Trophoblast cell (in vitro differentiated cells and primary cell): ENCODE measurements around the gene NUDT3.
A peak's percentile ranks its signal among the peaks of the same experiment; 100 is the strongest.
"Not testable (repeated sequence)": the region's sequence is repeated elsewhere in the genome, so short reads cannot be mapped to it uniquely, and the experiment has no call there.

Experiments used
- DNase-seq, 2 donors: peaks; one replicate each; pipeline ENCODE4 v3.0.0-alpha.2; 2016
- H2AFZ ChIP-seq: 2 replicates; pipeline ENCODE4 v1.6.1; 2013; ENCODE audit warnings: low read length, moderate library complexity, mild to moderate bottlenecking; ENCODE audit not compliant: insufficient read depth, poor library complexity
- H2AK5ac ChIP-seq: 2 replicates; pipeline ENCODE4 v1.6.1; 2013; ENCODE audit warnings: mild to moderate bottlenecking, low read length
- H2BK120ac ChIP-seq: 2 replicates; pipeline ENCODE4 v1.6.1; 2013; ENCODE audit warnings: low read length, mild to moderate bottlenecking, moderate library complexity; ENCODE audit not compliant: insufficient read depth, poor library complexity
- H2BK12ac ChIP-seq: 2 replicates; pipeline ENCODE4 v1.6.1; 2013; ENCODE audit warnings: mild to moderate bottlenecking, low read length, moderate library complexity
- H2BK5ac ChIP-seq: 2 replicates; pipeline ENCODE4 v1.6.1; 2013; ENCODE audit warnings: low read length, low read depth, moderate library complexity, mild to moderate bottlenecking; ENCODE audit not compliant: poor library complexity
- H3K14ac ChIP-seq: 2 replicates; pipeline ENCODE4 v1.6.1; 2013; ENCODE audit warnings: mild to moderate bottlenecking, low read length
- H3K18ac ChIP-seq: 2 replicates; pipeline ENCODE4 v1.6.1; 2013; ENCODE audit warnings: mild to moderate bottlenecking, low read length
- H3K23ac ChIP-seq: 2 replicates; pipeline ENCODE4 v1.6.1; 2013; ENCODE audit warnings: low read length
- H3K27ac ChIP-seq: 2 replicates; pipeline ENCODE4 v1.5.1; 2013; ENCODE audit warnings: low read depth, mild to moderate bottlenecking, inconsistent platforms, low read length, moderate library complexity
- H3K27me3 ChIP-seq: 2 replicates; pipeline ENCODE4 v1.6.1; 2013; ENCODE audit warnings: inconsistent platforms, mild to moderate bottlenecking, low read length, moderate library complexity; ENCODE audit not compliant: insufficient read depth
- H3K36me3 ChIP-seq, 2 experiments: 1 replicate in 1 of 2; 2 replicates in 1 of 2; pipeline ENCODE4 v1.6.1; 2013; ENCODE audit warnings: low read length in 2 of 2, mild to moderate bottlenecking in 2 of 2, moderate library complexity in 1 of 2; ENCODE audit not compliant: insufficient read depth in 2 of 2, control insufficient read depth in 1 of 2
- H3K4ac ChIP-seq: 2 replicates; pipeline ENCODE4 v1.6.1; 2013; ENCODE audit warnings: low read depth, mild to moderate bottlenecking, low read length, moderate library complexity
- H3K4me1 ChIP-seq, 2 experiments: 1 replicate in 1 of 2; 2 replicates in 1 of 2; pipeline ENCODE4 v1.6.1; 2013; ENCODE audit warnings: low read length in 2 of 2, mild to moderate bottlenecking in 2 of 2, moderate library complexity in 1 of 2; ENCODE audit not compliant: insufficient read depth in 2 of 2, control insufficient read depth in 1 of 2
- H3K4me2 ChIP-seq: 2 replicates; pipeline ENCODE4 v1.6.1; 2013; ENCODE audit warnings: inconsistent platforms, mild to moderate bottlenecking, low read length, moderate library complexity
- H3K4me3 ChIP-seq: 2 replicates; pipeline ENCODE4 v1.5.1; 2013; ENCODE audit warnings: mild to moderate bottlenecking, low read depth, low read length, inconsistent platforms
- H3K79me1 ChIP-seq: one replicate; pipeline ENCODE4 v1.6.1; 2013; ENCODE audit warnings: low read length
- H3K79me2 ChIP-seq: 2 replicates; pipeline ENCODE4 v1.6.1; 2013; ENCODE audit warnings: low read length, mild to moderate bottlenecking; ENCODE audit not compliant: control insufficient read depth, insufficient read depth, poor library complexity
- H3K9ac ChIP-seq: 2 replicates; pipeline ENCODE4 v1.6.1; 2013; ENCODE audit warnings: mild to moderate bottlenecking, low read length
- H3K9me3 ChIP-seq: 2 replicates; pipeline ENCODE4 v1.6.1; 2013; ENCODE audit warnings: low read depth, mild to moderate bottlenecking, control low read depth, inconsistent platforms, low read length; ENCODE audit not compliant: insufficient read depth
- H4K12ac ChIP-seq: 2 replicates; pipeline ENCODE4 v1.6.1; 2013; ENCODE audit warnings: low read depth, mild to moderate bottlenecking, low read length, moderate library complexity
- H4K8ac ChIP-seq: 2 replicates; pipeline ENCODE4 v1.6.1; 2013; ENCODE audit warnings: low read depth, mild to moderate bottlenecking, low read length, moderate library complexity
- H4K91ac ChIP-seq: one replicate; pipeline ENCODE4 v1.6.1; 2013; ENCODE audit warnings: low read depth, mild to moderate bottlenecking, low read length, moderate library complexity
- WGBS: extraction: QIAGEN DNeasy Blood & Tissue Kit; methylation state at CpG from one replicate; pipeline ENCODE4 v1.1.7; 2013; ENCODE audit warnings: missing lambda C conversion rate; ENCODE audit not compliant: insufficient read length, insufficient coverage; ENCODE audit errors: extremely low coverage; 5-methylcytosine and 5-hydroxymethylcytosine counted together

Gene NUDT3

GRCh38 chr6:34252395-34252794 lies 140.1 kb downstream of the NUDT3 start:
- H3K79me1 ChIP-seq, H2BK12ac ChIP-seq, H3K4me3 ChIP-seq, H3K9ac ChIP-seq, H2BK120ac ChIP-seq, DNase-seq, H3K14ac ChIP-seq, H3K36me3 ChIP-seq, H4K8ac ChIP-seq, H4K12ac ChIP-seq, H3K79me2 ChIP-seq, H3K4me2 ChIP-seq, H3K27ac ChIP-seq, H2AK5ac ChIP-seq, H3K23ac ChIP-seq, H2BK5ac ChIP-seq, H3K27me3 ChIP-seq, H3K18ac ChIP-seq, H3K9me3 ChIP-seq, H3K4me1 ChIP-seq, H3K4ac ChIP-seq, H4K91ac ChIP-seq, H2AFZ ChIP-seq: not testable (repeated sequence)
- no CpG with 5 or more reads among the region's 2 CpGs for WGBS

DNA sequence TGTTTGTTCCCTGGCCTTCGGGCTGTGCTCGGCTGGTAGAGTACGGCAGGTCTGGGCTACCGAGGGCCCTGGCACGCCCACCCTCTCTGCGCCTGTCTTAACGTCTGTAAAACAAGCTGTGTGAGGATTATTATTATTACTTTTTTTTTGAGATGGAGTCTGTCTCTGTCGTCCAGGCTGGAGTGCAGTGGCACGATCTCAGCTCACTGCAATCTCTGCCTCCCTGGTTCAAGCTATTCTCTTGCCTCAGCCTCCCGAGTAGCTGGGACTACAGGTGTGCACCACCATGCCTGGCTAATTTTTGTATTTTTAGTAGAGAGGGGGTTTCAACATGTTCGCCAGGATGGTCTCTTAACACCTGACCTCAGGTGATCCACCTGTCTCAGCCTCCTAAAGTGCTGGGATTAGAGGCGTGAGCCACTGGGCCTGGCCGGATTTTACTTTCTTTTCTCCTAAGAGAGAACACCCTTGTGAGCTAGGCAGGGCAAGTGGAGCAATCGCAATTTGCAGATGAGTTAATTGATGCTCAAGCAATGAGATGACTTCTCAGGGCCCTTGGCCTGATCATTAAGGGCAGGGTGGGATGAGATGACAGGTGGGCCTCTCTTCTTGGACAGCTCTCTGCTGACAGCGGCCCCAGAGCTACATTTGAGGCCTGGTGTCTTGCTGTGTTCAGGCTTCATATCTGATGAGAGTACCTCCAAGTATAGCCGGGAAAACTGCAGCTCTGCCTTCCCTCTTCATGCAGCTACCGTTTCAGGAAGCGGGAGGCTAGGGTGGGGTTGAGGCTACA lies 142.8 kb downstream of the NUDT3 start:
- peak overlapping the region; percentile 89 for H4K8ac ChIP-seq
- H3K4me1 ChIP-seq, result peaks cover under 1 to 8% of the 10 kb centered on the region in 2 experiments
- H3K23ac ChIP-seq, result peak overlapping the region; percentile 32
- peaks cover 5% of the 10 kb centered on the region for H3K79me2 ChIP-seq
- no peaks in the 10 kb centered on the region for H3K9me3 ChIP-seq
- DNase-seq, result no peak
- H3K27ac ChIP-seq, result peak overlapping the region; percentile 32
- H2BK12ac ChIP-seq, result no peak overlapping the region
- no CpG with 5 or more reads among the region's 18 CpGs for WGBS
- H3K4me3 ChIP-seq, result peak overlapping the region; percentile 82
- H3K79me1 ChIP-seq, result peaks cover 7% of the 10 kb centered on the region
- H3K9ac ChIP-seq, result peak overlapping the region; percentile 91
- H3K4me2 ChIP-seq, result peak overlapping the region; percentile 72
- H2AK5ac ChIP-seq, result no peak overlapping the region
- peak overlapping the region; percentile 85 for H4K91ac ChIP-seq
- peak overlapping the region; percentile 71 for H3K18ac ChIP-seq
- H2AFZ ChIP-seq, result peak overlapping the region; percentile 74
- H3K14ac ChIP-seq, result peak overlapping the region; percentile 56
- no peaks in the 10 kb centered on the region for H3K27me3 ChIP-seq
- H4K12ac ChIP-seq, result peak overlapping the region; percentile 71
- peak overlapping the region; percentile 18 for H2BK120ac ChIP-seq
- peak overlapping the region; percentile 28 for H2BK5ac ChIP-seq
- H3K4ac ChIP-seq, result peak overlapping the region; percentile 18
- peaks cover 4 to 6% of the 10 kb centered on the region in 2 experiments for H3K36me3 ChIP-seq

GRCh38 chr6:34248727-34249468 lies 143.6 kb downstream of the NUDT3 start, which contains the start of gene SMIM29:
Gene SMIM29 (minus strand): TSS chr6:34249006. CDS start chr6:34247791, 1,215 bp downstream.
- H3K23ac ChIP-seq, result peak within 1 kb of the TSS; percentile 32
- H3K4me1 ChIP-seq, result peaks cover 6 to 13% of the 10 kb centered on the region in 2 experiments
- WGBS, result no CpG with 5 or more reads among the region's 79 CpGs
- no peaks in the 10 kb centered on the region for H3K27me3 ChIP-seq
- peak within 1 kb of the TSS; percentile 48 for H3K4ac ChIP-seq
- H4K12ac ChIP-seq, result peak within 1 kb of the TSS; percentile 71
- no peaks in the 10 kb centered on the region for H3K9me3 ChIP-seq
- H3K79me1 ChIP-seq, result peaks cover 10% of the 10 kb centered on the region
- peak within 1 kb of the TSS; percentile 23 for H2BK12ac ChIP-seq
- H3K27ac ChIP-seq, result peak within 1 kb of the TSS; percentile 42
- H2AK5ac ChIP-seq, result peak within 1 kb of the TSS; percentile 49
- H2BK5ac ChIP-seq, result peak within 1 kb of the TSS; percentile 35
- H3K4me3 ChIP-seq, result peak within 1 kb of the TSS; percentile 86
- peak within 1 kb of the TSS; percentile 91 for H3K9ac ChIP-seq
- peaks cover 9 to 12% of the 10 kb centered on the region in 2 experiments for H3K36me3 ChIP-seq
- peak within 1 kb of the TSS; percentile 34 for H2BK120ac ChIP-seq
- H2AFZ ChIP-seq, result peak within 1 kb of the TSS; percentile 74
- peak within 1 kb of the TSS; percentile 89 for H4K8ac ChIP-seq
- peak within 1 kb of the TSS; percentile 71 for H3K18ac ChIP-seq
- peak within 1 kb of the TSS; percentile 85 for H4K91ac ChIP-seq
- peaks cover 5% of the 10 kb centered on the region for H3K79me2 ChIP-seq
- peak within 1 kb of the TSS; percentile 93 for H3K4me2 ChIP-seq
- peak; percentile 92 to 96 for DNase-seq
- peak within 1 kb of the TSS; percentile 80 for H3K14ac ChIP-seq

GRCh38 chr6:34248198-34248726 lies 144.2 kb downstream of the NUDT3 start:
- peak overlapping the region; percentile 64 for H3K9ac ChIP-seq
- peak overlapping the region; percentile 82 for H4K91ac ChIP-seq
- peak overlapping the region; percentile 86 for H3K4me3 ChIP-seq
- peak overlapping the region; percentile 80 for H3K14ac ChIP-seq
- H3K79me1 ChIP-seq, result peaks cover 10% of the 10 kb centered on the region
- no CpG with 5 or more reads among the region's 17 CpGs for WGBS
- peak overlapping the region; percentile 23 for H2BK12ac ChIP-seq
- peak overlapping the region; percentile 48 for H3K4ac ChIP-seq
- H2AFZ ChIP-seq, result peak overlapping the region; percentile 58
- H3K27me3 ChIP-seq, result no peaks in the 10 kb centered on the region
- H3K23ac ChIP-seq, result no peak overlapping the region
- H3K36me3 ChIP-seq, result peaks cover 16 to 19% of the 10 kb centered on the region in 2 experiments
- peak overlapping the region; percentile 52 for H4K12ac ChIP-seq
- H3K79me2 ChIP-seq, result peaks cover 5% of the 10 kb centered on the region
- DNase-seq, result peak; percentile 48
- H2BK120ac ChIP-seq, result peak overlapping the region; percentile 34
- H4K8ac ChIP-seq, result peak overlapping the region; percentile 87
- no peaks in the 10 kb centered on the region for H3K9me3 ChIP-seq
- peak overlapping the region; percentile 93 for H3K4me2 ChIP-seq
- peak overlapping the region; percentile 49 for H2AK5ac ChIP-seq
- peak overlapping the region; percentile 65 for H3K18ac ChIP-seq
- H3K27ac ChIP-seq, result peak overlapping the region; percentile 42
- H2BK5ac ChIP-seq, result no peak overlapping the region
- peaks cover 11 to 19% of the 10 kb centered on the region in 2 experiments for H3K4me1 ChIP-seq
